Activated T-cell treated with anti-CD3 and anti-CD28 coated beads for 24 hours (primary cell): ENCODE data around the gene GPR173.
A peak's percentile ranks its signal among the peaks of the same experiment; 100 is the strongest.

Experiments used
- DNase-seq: peaks from one replicate; pipeline ENCODE4 v3.0.0-alpha.2; 2020; ENCODE audit warnings: low read depth

The GPR173 gene

GRCh38 chrX:53089925-53090324, 41.3 kb downstream of the GPR173 start:
- no peak for DNase-seq

DNA sequence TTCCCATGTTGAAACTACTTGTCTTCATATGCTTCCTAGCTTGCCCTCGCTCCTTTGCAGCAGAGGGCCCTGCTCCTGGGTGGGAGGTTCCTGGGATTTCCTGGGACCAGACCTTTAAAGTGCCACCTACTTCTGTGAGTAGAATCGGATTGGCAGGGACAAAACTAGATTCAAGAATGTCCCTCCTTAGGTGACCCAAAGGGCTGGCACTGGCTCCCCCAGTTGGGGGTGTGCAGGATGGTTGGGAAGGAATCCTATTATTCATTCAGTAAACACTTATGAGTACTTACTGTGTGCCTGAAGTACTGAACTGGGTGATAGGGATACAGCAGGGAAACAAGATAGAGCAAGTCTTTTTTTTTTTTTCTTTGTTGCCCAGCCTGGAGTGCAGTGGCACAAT, 42.8 kb downstream of the GPR173 start:
- no peak for DNase-seq

DNA sequence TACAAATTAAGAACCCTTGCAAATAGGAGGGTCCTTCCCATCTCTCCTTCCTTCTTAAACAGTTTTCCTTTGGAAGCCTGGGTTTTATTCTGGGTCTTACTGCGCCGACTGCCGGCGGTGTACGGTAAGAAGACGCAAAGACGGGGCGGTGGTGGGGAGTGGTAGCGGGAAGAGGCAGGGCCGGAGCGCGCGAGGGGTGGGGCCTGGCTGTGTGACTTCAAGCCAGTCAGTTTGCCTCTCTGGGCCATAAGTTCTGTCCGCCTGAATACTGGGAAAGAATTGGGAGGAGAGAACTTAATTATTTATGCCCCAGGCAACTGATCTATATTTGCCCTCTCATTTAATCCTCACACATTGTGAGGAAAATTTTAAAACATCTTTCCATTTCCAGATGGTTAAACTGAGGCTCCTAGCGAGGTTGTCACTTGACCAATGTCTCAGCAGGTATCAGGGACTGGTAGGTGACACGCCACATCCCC, 44.6 kb downstream of the GPR173 start:
- peak; percentile 68 for DNase-seq

- DNase-seq: peak; percentile 73
Measured at GRCh38 chrX:53093748-53094581, 45.4 kb downstream of the GPR173 start, which contains the start of gene KANTR. KANTR (plus strand) TSS chrX:53094142; CDS start chrX:53124273, 30,131 bp downstream.

- DNase-seq: no peak
Measured at GRCh38 chrX:53094582-53094905, 46.0 kb downstream of the GPR173 start.

GRCh38 chrX:53095796-53096195, 47.2 kb downstream of the GPR173 start:
- no peak for DNase-seq

- no peak for DNase-seq
Measured at GRCh38 chrX:53114864-53115549, 66.4 kb downstream of the GPR173 start.

DNA sequence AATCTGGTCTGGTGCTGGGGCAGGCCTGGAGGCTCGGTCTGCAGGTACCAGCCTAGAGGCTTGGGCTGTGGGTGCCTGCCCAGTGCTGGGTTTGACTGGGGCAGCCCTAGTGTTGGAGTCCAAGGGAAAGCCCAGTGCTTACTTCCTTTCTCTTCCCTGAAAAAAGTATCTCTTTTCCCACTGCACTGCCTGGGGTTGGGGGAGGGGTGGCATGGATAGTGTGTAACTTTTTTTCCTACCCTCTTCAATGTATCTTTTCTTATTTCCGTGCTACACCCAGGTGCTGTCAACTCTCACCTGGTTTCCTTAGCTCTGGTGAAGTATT, 66.9 kb downstream of the GPR173 start:
- DNase-seq: no peak

- no peak for DNase-seq
Measured at GRCh38 chrX:53116101-53116500, 67.5 kb downstream of the GPR173 start.

GRCh38 chrX:53122013-53122412, 73.4 kb downstream of the GPR173 start:
- DNase-seq: no peak

DNA sequence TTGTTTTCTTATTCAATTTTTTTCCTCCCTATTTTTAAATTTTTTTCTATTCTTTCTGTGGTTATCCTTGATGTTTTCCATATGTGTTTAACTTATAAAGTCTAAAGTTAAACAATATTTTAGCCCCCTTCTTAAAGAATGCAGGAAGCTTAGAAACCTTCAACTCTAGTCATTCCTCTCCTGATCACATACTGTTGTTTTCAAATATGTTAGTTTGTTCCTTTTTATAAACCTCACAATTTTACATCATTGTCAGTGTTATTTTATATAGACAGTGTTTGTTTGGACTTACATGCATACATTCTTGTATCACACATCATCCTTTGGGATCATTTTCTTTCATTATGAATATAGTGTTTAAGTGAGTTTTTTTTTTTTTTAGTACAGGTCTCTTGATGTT, 76.9 kb downstream of the GPR173 start:
- DNase-seq: no peak

DNA sequence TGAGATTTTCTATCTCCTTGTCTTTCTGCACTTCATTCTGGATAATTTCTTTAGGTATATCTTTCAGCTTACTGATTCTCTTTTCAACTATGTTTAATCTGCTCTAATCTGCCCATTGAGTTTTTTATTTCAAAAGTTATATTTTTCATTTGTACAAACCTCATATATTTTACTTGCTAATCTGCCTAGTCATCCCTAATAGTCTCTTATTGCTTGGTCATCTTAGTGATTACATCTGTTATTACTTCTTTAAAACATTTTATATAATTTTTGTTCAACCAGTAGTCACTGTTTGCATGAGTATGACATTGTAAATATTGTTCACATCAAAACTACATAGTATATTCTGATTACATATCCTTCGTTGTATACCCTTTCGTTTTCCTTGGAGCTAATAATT, 77.8 kb downstream of the GPR173 start:
- DNase-seq: no peak

DNA sequence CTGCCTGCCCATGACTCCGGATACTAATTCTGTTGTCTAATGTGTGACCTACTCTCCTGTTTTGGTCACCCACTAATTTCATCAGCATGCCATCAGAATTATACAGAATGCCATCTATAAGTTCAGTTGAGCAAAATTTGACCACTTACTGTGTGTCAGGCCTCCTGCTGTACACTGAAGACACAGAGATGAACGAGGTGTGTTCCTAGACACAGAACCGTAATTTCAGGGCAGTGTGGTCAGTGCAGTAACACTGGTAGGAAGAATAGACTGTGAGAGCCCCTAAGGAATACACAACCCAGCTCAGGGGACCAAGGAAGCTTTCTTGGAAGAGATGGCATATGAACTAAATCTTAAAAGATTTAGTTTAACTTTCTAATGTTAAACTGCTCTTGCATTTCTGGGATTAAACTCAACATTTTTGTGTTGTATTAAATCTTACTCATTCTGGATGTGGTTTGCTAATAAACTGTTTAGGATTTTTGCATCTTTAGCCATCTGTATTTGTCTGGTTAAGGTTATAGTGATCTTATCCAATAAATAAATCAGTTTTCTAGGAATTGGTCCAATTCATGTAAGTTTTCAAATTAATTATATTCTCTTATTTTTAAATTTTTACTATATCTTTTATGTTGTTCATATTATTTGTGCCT, 79.6 kb downstream of the GPR173 start:
- no peak for DNase-seq
